NCI-H2107 (cell line): ENCODE measurements around the gene NRARP.

Experiments used
- DNase-seq: peaks from one replicate; lab custom pipeline; 2025; lab: John Stamatoyannopoulos, UW

Gene NRARP

DNA sequence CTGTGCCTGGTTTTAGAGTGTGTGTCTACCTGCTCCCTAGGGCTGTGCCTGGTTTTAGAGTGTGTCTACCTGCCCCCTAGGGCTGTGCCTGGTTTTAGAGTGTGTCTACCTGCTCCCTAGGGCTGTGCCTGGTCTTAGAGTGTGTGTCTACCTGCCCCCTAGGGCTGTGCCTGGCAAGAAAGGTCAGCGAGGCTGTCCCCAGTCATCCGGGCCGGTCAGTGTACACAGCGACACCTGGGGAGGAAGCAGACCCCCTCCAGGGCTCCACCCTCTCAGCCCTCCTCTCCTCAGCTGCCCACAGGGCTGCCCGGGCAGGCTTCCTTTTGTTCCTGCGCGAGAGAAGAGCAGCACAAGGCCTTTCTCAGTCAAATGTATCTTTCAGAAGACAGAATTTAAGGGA is 4.1 kb downstream of the NRARP start:
- DNase-seq, result no peak

DNA sequence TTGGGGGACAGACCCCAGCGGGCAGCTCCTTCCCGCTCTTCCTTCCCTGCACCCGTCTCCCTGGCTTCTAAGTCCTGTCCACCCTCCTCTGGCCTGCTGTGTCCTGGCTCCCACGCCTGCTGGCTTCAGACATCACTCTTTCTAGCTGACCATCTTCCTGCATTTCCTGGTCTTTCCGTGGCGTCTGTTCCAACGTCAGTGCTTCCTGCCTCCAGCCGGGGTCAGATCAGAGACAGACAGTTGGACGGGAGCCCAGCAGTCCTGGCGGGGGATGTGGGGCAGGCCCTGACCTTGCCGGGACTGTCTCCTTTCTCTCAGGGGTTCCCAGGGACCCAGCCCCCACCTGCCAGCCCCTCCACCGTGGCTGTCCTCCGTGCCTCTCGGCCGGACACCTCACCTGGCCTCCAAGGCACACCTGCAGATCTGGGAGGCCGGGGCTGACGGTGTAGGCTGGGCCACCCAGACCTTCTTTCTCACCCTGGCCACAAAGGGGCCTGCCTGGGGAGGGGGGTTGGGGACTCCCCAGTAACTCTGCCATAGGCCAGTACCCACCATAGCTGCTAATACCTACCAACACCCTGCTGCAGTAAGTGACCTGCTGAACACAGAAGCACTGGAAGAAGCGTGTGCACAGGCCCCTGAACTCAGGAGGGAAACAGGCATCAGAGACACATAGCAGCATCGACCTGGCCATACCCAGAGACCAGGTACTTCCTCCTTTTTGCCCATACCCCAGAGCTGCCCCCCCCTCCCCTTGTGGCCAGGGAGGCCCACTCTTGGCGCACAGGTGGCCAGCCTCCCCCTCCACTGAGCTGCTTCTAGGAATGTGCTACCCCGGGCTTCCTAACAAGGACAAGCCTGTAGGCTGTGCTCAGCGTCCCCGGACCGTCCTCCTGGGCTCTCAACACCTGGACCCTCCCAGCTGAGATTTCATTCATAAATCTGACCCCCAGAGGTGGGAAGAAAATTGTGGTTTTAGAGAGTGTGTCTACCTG is 5.1 kb downstream of the NRARP start:
- DNase-seq, result no peak

- DNase-seq, result no peak
Measured at GRCh38 chr9:137295849-137296669, 6.0 kb downstream of the NRARP start.

GRCh38 chr9:137295238-137295811 is 6.7 kb downstream of the NRARP start:
- no peak for DNase-seq

- DNase-seq, result no peak
Measured at GRCh38 chr9:137294681-137295237, 7.3 kb downstream of the NRARP start.

DNA sequence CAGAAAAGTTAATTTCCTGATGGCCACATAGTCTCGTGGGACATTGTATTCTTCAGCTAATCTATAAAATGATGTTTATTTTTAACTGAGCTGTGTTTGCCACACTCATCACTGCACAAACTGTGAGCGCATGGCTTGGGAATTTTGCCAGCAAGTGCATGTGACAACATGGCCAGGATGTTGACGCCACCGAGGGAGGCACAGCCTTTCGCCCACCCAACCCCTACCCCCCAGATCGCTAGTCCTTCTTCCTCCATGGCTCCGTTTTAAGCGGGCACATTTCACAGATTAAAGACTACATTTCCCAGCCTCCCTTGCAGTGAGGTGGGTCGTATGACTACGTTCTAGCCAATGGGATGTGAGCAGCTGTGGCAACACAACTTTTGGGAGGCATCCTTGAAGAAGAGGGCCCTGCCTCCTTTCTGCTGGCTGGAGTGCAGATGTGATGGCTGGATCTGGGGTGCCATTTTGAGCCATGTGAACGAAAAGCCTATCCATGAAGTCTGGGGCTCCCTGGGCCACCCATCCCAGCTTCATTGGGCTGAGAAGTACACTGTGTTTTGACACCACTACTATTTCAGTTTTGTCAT is 7.9 kb downstream of the NRARP start:
- no peak for DNase-seq

- DNase-seq, result no peak
Measured at GRCh38 chr9:137293482-137294090, 8.5 kb downstream of the NRARP start.

DNA sequence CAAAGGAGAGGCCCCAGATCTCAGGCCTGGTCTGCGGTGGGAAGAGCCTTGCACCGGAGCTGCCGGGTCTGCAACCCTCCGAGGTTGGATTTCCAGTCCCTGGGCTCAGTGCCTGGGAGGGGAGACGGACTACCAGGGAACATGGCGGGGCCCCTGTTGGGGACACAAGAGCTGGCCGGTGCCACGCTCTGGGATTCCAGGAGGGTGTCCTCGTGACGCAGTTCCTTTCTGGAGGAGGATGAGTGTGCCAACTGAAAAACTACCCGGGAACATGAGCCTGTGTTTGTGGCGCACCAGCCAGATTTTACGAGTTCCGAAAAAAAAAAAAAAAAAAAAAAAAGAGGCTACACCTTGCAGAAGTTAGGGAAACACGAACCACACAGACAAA is 9.0 kb downstream of the NRARP start:
- DNase-seq, result no peak

- DNase-seq, result no peak
Measured at GRCh38 chr9:137286975-137287383, 15.1 kb downstream of the NRARP start.

DNA sequence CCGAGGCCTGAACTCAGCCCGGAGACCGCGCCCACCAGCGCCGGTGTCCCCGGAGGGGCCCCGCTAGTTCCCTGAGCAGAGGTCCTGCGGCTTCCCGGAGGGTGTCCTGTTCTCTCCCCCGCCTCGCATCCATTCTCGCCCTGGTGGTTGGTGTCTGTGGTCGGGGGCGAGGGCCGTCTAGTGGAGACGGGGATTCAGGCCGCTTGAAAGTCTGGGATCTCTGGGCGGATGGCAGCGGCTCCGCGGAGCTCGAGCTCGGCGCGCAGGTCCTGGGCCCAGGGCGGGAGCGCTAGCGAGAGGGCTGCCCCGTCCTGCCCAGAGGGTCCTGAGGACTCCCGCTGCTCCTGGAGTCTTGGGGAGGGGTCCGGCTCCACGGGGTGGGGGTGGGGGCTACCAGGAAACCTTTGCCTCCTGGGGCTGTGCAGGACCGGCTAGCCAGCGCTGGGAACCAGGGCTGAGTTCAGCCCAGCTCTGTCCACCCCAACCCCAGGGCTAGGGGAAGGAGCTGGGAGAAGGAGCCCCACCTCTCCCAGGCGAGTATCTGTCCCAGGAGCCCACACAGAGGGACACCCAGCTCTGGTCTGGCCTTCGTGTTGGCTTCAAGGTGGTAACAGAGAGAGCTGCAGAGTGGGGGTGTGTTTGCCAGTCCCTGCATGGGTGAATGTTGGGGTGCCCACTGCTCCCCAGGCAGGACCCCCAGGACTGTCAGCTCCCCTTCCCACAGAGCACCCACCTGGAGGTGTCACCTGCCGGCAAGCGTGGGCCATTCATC is 20.5 kb downstream of the NRARP start:
- DNase-seq, result no peak

- no peak for DNase-seq
Measured at GRCh38 chr9:137280474-137281344, 21.4 kb downstream of the NRARP start.

GRCh38 chr9:137279741-137280473 is 22.2 kb downstream of the NRARP start:
- DNase-seq, result no peak

DNA sequence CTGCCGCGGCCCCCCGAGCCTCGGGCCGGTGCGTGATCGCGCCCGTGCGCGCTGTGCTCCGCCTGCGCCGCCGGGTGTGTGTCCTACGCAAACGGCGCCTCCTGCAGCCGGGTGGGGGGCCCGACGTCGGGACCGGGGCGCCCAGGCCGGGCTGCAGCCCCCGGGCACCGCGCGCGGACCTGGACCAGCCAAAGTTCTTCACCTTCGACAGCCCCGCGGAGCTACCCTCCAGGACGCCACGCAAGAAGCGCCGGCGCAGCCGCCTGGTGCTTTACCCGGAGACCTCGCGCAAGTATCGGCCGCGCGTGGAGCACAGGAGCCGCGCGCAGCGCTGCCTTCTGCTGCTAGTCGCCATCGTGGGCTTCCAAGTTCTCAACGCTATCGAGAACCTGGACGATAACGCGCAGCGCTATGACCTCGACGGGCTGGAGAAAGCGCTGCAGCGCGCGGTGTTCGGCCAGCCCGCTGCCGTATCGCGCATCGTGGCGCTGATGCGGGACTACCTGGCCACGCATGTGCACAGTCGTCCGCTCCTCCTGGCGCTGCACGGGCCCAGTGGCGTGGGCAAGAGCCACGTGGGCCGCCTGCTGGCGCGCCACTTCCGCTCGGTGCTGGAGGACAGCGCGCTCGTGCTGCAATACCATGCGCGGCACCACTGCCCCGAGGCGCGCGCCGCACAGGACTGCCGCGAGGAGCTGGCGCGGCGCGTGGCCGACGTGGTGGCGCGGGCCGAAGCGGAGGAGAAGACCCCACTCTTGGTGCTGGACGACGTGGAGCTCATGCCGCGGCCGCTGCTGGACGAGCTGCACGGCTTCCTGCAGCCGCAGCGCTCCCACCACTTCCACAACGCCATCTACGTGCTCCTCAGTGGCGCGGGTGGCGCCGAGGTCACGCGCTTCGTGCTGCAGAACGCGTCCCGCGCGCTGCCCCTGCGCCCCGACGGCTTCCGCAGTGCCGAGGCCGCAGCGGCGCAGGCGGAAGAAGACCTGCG is 23.1 kb downstream of the NRARP start:
- no peak for DNase-seq

DNA sequence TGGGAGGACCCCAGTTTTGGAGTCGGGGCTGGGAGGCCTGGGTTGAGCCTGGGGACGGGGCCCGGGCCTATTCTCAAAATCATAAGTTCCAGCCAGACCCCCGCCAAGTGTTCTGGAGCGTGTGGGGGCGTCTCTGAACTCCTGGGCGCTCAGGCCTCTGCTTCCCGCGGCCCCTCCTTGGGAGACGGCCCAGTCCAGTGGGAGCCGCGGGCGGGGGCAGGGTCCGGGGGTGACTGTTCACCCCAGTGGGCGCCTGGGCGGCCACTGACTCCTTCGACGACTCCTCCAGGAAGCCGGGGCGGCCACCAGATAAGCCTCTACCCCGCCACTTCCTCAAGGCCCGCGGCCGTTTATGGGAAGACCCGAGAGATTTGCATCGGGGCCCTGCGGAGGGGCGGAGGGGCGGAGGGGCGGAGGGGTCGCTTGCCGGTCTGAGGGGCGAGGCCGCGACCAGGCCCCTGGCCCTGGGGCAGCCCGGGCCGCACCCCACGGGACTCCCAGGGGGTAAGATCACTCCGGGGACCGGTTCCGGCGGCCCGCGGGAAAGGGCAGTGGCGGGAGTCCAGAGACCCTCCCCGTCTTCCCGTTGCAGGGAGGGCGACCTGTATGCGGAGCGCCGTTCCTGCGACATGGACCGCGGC is 23.9 kb downstream of the NRARP start:
- no peak for DNase-seq

- no peak for DNase-seq
Measured at GRCh38 chr9:137277329-137278041, 24.6 kb downstream of the NRARP start, which contains the start of gene TOR4A. TOR4A (plus strand) TSS chr9:137277726; CDS start chr9:137278690, 964 bp downstream.
